K562 treated with DMSO at 1 percent for 4 hours (cell line): ENCODE results near the gene CD5L. TPM values are rescaled to one million over a fixed set of nuclear protein-coding genes. Genes with fewer than 3 reads are reported as not detected.

Experiments
- total RNA-seq: library from RNA; unstranded; fragments of 300-600 nt; gene quantifications from 2 replicates; pipeline ENCODE4 v1.2.3, GENCODE V29; 2022; ENCODE audit not compliant: insufficient read depth

Gene CD5L
- total RNA-seq = not detected in 2 replicates

DNA sequence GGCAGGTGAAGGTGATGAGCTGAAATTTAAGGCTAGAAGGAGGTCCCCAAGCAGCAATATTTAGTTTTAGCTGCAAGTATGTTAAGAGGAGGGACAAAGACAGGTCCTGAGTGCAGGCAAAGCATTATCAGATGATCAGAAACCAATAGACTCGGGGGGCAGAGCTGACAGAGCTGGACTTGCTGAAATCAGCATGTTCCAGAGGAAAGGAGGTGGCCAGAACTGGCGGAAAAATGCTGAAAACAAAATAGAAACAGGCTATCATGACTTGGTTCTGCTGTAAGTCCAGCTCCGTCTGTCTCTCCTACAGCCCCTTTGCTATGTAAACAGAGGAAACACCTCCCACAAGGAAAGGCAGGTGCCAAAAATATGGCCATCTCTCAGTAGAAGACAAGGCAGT, at the start of gene CD5L:
Gene CD5L, minus strand, starts transcription at position 101 of the 400 bp plus-strand sequence. CDS start 107 bp downstream, outside the sequence.

DNA sequence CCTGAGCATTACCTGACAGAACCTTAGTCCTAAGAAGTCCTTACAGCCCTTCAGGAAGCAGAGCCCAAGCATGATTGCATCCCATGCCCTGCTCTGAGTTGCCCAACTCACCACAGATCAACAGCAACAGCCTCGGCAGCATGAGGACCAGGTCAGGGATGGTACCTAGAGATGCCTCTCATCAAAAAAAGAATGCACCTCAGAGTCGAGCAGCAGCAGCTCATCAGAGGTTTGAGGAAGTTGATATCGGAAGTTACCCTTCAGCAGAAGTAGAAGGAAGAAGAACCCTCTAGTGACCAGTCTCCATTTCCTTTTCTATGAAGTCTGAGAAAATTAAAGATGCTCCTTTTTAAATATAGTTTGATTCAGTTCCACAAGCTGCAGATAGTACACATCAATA, 21.7 kb downstream of the CD5L start, which contains the start of gene FCRL1:
Gene FCRL1, minus strand, starts transcription at position 225 of the 400 bp plus-strand sequence. Its CDS starts 83 bp downstream, at position 142.

Other genes with a start within 250 kb of the CD5L start
- gene FCRL4, start 243.7 kb downstream of the CD5L start, total RNA-seq = not detected in 2 replicates
- gene FCRL3, start 141.0 kb downstream of the CD5L start, total RNA-seq = not detected in 2 replicates
- not detected in 2 replicates for gene FCRL2, start 64.7 kb downstream of the CD5L start, total RNA-seq
- gene FCRL1, start 21.7 kb downstream of the CD5L start, total RNA-seq = not detected in 2 replicates
- gene KIRREL1, start 151.8 kb upstream of the CD5L start, total RNA-seq = not detected in 2 replicates